Measurements from ENCODE around the gene LONRF3. TPM values are rescaled to one million over a fixed set of nuclear protein-coding genes. Genes with fewer than 3 reads are reported as not detected.

LONRF3 gene
- polyA plus RNA-seq, 3 donors: 2.3 to 6.8 (median 3.0) TPM

Other genes starting within 250 kb of the LONRF3 start
- gene IL13RA1, start 247.0 kb upstream of the LONRF3 start, polyA plus RNA-seq: 10 to 100 TPM; 14.7 to 35.4 (median 25.9) TPM
- under 1 TPM in 2 of 3 donors, not detected in 1; 0.09 to 0.12 TPM for gene ZCCHC12, start 150.8 kb upstream of the LONRF3 start, polyA plus RNA-seq
- gene CT47C1, start 98.4 kb downstream of the LONRF3 start, polyA plus RNA-seq: not detected
- not detected for gene KIAA1210, start 153.2 kb downstream of the LONRF3 start, polyA plus RNA-seq